ENCODE measurements around the gene TMEM158.

DNA sequence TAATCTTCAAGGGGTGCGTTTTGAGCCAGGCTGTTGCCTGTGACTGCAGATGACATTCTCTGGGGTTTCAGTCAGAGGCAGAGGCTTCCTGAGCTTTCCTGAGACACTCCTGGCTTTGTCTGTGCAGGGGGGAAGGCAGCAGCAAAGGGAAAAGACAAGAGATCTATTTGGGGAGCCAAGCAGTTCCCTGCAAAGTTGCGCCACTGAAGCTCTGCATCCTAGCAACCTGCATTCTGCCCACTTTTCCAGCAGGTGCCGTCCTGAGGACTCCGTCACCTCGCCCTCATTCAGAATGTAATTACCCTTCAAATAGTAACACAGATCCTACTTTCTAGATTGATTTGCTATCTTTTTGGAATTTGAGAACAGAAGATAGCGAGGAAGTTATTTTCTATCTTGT lies 1.9 kb upstream of the TMEM158 start:
- TF ChIP-seq SNAI2 (CRISPR knock-in tag; IDR thresholded peaks at IDR 0.05) = no peak
- no peak for TF ChIP-seq RARB (CRISPR knock-in tag; IDR thresholded peaks at IDR 0.05)
- no peak for TF ChIP-seq PPARA (CRISPR knock-in tag; IDR thresholded peaks at IDR 0.05; ENCODE audit: borderline replicate concordance)
- TF ChIP-seq, protein P1, sequence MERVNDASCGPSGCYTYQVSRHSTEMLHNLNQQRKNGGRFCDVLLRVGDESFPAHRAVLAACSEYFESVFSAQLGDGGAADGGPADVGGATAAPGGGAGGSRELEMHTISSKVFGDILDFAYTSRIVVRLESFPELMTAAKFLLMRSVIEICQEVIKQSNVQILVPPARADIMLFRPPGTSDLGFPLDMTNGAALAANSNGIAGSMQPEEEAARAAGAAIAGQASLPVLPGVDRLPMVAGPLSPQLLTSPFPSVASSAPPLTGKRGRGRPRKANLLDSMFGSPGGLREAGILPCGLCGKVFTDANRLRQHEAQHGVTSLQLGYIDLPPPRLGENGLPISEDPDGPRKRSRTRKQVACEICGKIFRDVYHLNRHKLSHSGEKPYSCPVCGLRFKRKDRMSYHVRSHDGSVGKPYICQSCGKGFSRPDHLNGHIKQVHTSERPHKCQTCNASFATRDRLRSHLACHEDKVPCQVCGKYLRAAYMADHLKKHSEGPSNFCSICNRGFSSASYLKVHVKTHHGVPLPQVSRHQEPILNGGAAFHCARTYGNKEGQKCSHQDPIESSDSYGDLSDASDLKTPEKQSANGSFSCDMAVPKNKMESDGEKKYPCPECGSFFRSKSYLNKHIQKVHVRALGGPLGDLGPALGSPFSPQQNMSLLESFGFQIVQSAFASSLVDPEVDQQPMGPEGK (CRISPR knock-in tag; IDR thresholded peaks at IDR 0.05; ENCODE audit: borderline replicate concordance) = no peak
- no peak for TF ChIP-seq POU6F1 (CRISPR knock-in tag; IDR thresholded peaks at IDR 0.05; ENCODE audit: borderline replicate concordance, low read depth)
- TF ChIP-seq ZFP3 (CRISPR knock-in tag; IDR thresholded peaks at IDR 0.05) = no peak
- no peak for TF ChIP-seq TOX (CRISPR knock-in tag; IDR thresholded peaks at IDR 0.05; ENCODE audit: borderline replicate concordance)
- no peak for TF ChIP-seq ZC3H10 (CRISPR knock-in tag; IDR thresholded peaks at IDR 0.05)
- no peak for TF ChIP-seq ISL1 (CRISPR knock-in tag; IDR thresholded peaks at IDR 0.05)
- TF ChIP-seq ARNTL (CRISPR knock-in tag; IDR thresholded peaks at IDR 0.05; ENCODE audit: borderline replicate concordance, low read depth) = no peak
- TF ChIP-seq, protein P2, sequence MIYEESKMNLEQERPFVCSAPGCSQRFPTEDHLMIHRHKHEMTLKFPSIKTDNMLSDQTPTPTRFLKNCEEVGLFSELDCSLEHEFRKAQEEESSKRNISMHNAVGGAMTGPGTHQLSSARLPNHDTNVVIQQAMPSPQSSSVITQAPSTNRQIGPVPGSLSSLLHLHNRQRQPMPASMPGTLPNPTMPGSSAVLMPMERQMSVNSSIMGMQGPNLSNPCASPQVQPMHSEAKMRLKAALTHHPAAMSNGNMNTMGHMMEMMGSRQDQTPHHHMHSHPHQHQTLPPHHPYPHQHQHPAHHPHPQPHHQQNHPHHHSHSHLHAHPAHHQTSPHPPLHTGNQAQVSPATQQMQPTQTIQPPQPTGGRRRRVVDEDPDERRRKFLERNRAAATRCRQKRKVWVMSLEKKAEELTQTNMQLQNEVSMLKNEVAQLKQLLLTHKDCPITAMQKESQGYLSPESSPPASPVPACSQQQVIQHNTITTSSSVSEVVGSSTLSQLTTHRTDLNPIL (CRISPR knock-in tag; IDR thresholded peaks at IDR 0.05; ENCODE audit: low read depth) = no peak

Measured in SK-N-SH treated with all-trans-retinoic acid at 6 μM for 48 hours (cell line).